ENCODE measurements around the gene LMF1.

The LMF1 gene

DNA sequence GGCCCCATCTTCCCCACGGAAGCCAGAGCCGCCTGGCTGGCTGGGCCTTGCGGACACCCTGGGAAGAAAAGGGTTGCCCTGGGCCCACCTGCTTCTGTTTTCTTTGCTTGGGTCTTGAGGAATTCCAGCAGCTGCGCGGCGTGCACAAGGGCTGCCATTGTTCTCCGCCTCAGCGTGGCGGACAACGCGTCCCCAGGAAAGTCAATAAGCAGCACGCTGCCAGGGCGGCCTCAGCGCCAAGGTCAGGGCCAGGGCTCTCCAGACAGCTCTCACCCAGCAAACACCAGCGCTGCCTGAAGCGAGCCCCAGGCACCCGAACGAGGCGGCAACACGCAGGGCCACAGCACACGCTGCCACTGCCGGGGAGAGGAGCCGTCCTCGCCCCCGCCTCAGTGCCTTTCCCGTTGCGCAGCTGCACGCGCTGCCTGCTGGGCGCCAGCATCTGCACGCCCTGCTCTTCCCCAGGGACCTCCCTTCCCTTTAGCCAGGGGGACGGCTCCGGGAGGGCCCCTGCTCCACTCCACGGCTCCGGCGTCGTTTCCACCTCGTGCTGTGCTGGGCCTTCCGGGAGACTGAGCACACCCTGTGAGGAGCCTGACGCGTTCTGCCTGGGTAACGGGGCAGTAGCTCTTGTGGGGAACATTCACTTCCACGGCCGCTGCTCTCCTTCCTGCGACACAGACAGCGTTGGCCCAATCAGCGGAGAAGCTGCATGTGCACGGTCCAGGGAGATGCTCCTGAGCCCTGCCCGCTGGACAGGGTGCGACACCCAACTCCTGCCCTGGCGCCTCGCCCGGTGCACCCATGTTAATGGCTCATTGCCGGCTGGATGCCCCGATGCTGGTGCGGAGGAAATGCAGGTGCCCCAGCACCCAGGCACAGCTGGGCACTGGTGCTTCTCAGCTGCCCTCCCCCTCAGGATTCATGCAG is 57.8 kb downstream of the LMF1 start:
- peak; percentile 22 for DNase-seq (ENCODE audit: low spot score)

DNA sequence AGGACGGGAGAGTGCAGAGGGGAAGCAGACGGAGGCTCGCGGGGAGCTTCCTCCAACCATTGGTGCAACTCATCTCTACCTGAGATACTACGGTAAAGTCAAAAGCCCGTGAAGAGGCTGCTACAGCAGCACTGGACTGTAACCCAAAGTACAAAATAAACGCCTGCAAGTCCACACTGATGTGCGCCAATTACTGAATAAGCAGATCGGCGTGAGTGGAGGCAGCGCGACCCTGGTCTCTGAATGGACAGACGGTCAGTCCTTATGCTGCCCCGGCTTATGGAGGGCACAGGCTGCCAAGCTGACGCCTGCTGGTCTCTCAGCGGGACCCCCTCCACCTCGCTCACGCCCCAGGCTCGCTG is 58.5 kb downstream of the LMF1 start:
- DNase-seq (ENCODE audit: low spot score), result peak; percentile 41

GRCh38 chr16:911604-912321 is 59.0 kb downstream of the LMF1 start:
- DNase-seq (ENCODE audit: low spot score), result no peak

- no peak for DNase-seq (ENCODE audit: low spot score)
These were observed 59.7 kb downstream of the LMF1 start for GRCh38 chr16:911101-911500.

- no peak for DNase-seq (ENCODE audit: low spot score)
These were observed 60.6 kb downstream of the LMF1 start for GRCh38 chr16:910181-910580.

DNA sequence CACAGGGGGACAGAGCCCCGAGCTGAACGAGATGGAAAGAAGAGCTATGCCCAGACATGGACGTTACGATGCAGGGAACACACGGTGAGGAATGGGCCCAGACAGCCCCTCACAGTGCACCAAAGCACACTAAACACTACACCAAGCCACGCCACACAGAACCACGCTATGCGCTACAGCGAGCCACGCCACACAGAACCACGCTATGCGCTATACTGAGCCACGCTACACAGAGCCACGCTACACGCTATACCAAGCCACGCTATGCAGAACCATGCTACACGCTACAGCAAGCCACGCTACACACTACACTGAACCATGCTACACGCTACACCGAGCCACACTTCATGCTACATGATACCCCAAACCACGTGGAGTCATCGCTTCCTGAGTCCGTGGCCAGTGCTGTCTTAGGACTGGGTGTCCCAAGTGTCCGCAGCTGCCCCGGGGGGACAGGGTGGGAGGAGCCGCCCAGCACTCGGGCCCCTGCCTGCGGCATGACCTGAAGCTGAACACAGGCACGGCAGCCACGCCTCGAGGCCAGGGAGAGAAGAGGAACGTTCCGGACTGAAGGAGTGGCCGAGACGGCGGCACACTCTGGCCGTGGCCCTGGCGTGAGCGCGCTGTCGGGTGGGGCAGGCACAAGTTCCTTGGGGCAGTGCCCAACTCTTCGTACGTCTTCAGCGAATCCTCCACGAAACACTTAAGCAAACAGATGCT is 61.3 kb downstream of the LMF1 start:
- DNase-seq (ENCODE audit: low spot score), result no peak

DNA sequence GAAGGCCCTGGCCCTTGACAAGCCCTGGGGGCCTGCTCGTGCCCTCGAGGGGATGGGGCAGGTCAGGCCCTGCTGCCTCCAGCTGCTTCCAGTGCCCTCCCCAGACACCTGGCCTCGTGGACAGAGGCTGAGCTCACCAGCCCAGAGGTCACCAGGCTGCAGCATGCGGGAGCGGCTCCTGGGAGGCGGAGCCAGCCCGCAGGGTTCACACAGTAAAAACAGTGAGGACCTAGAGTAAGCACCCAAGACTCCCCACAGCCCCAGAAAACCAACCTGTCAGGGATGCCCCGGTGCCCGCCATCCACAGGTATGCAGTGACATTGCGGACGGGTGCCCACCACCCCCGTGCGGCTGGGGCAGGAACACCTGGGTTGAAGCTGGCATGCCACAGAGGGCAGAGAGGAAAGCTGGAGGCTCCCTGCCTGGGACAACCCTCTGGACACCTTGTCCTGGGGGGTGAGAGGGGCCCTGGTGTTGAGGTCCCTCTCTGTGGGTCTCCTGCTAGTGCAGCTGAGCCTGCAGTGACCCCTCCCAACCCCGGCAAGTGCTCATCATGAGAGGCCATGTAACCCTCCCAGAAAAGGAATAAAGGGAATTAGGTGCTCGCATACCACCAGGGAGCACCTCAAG is 62.1 kb downstream of the LMF1 start:
- no peak for DNase-seq (ENCODE audit: low spot score)

DNA sequence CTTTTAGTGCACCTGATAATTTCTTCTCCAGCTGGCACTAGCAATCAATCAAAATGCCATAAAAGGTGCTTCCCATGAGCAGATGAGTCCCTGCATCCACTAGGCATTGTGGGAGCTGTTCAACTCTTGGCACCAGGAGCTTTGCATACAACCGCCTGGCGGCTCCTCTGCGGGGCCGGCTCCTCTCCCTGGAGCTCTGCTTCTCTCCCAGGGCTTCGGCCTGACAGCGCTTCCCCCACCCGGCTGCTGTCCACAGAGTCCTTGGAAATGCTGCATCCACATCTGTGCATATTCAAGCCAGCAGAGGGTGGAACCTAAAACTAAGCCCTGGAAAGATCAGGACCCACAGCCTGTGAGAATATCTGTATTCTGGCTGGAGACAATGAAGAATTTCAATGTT is 62.9 kb downstream of the LMF1 start:
- no peak for DNase-seq (ENCODE audit: low spot score)

- DNase-seq (ENCODE audit: low spot score), result no peak
These were observed 63.4 kb downstream of the LMF1 start for GRCh38 chr16:907361-907760.

DNA sequence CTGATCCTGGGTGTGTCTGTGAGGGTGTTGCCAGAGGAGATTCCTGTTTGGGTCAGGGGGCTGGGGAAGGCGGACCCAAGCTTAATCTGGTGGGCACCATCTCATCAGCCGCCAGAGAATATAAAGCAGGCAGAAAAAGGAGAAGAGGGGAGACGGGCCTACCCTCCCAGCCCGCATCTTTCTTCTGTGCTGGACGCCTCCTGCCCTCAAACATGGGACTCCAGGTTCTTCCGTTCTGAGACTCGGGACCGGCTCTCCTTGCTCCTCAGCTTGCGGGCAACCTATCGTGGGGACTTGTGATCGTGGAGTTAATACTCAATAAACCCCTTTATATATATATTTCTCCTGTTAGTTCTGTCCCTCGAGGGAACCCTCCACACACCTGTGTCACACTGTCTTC is 64.5 kb downstream of the LMF1 start:
- DNase-seq (ENCODE audit: low spot score), result no peak

GRCh38 chr16:901715-902601 is 68.8 kb downstream of the LMF1 start:
- DNase-seq (ENCODE audit: low spot score), result peak; percentile 68

GRCh38 chr16:901149-901548 is 69.6 kb downstream of the LMF1 start:
- no peak for DNase-seq (ENCODE audit: low spot score)

GRCh38 chr16:900211-900610 is 70.6 kb downstream of the LMF1 start:
- no peak for DNase-seq (ENCODE audit: low spot score)

- DNase-seq (ENCODE audit: low spot score), result no peak
These were observed 71.1 kb downstream of the LMF1 start for GRCh38 chr16:899683-900060.

GRCh38 chr16:898761-899682 is 71.8 kb downstream of the LMF1 start:
- DNase-seq (ENCODE audit: low spot score), result no peak

GRCh38 chr16:898216-898615 is 72.6 kb downstream of the LMF1 start:
- DNase-seq (ENCODE audit: low spot score), result no peak

DNA sequence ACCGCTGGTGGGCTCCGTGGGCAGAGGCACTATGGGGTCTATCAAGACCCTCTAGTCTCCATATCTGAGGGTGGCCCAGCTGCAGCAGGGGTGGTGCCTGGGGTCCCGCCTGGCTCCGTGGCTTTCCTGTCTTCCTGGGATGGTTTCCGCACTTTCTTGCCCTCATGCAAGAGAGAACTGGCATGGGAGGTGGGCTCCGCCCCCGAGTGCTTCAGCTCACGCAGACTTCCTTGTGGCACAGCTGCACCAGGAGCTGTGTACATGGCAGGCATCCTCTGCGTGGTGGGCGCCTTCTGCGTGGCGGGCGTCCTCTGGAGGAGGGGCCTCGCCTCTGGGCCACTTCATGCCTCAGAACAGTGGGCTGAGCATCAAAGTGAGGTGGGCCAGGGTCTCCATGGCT is 73.1 kb downstream of the LMF1 start:
- no peak for DNase-seq (ENCODE audit: low spot score)

DNA sequence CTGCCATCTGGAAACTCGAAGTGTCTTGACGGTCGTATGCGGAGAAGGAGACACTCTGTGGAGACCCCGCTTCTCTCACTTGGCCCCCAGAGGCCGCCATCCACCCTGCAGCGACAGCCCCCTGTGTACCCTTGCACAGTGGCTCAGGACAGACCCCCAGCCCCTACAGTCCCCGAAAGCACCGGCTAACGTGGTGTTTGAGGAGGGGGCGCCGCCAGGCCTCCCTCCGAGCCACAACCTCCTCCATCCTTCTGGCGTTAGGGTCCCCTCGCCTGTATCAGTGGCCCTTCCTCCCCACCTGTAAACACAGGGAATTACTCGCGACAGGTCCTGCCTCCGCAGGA is 73.6 kb downstream of the LMF1 start:
- no peak for DNase-seq (ENCODE audit: low spot score)

DNA sequence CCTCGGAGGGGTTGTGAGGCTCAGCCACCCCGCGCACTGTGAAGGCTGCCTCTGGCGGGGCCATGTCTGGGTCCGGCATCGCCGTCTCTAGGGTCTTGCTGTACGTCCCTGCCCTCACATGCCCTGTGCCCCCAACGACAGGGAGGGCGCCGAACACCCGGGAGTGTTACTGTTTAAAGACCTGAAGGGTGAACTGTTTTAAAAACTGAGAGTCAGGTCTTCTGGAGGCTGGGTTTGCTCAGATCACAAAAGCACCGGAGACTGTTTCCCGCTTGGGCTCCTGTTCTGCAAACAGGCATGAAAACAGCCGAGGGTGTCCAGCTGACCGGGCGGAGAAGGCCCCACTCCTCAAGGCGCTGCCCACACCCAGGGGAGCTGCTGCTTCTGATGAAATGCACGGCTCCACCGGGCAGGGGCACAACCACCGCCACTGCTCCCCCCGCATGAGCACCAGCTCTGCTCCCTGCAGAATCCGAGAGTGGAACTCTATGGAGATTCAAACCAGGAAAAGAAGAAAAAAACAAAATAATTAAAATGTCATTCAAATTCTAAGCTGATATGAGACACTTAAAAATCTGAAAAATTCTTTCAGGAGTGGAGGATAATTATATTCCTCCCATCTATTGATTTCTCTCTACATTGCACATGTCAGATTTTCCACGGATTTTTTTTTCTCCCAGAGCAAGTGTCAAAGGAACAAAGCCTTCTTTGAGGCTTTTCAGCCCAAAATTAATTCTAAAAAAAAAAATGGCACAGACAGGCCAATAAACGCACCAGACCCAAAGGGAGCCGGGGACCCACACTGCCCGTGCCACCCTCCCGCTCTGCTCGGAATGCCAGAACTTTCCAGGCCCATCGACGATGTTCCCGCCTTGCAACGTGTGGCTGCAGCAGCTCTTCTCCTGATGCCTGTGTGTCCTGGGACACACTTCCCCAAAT is 74.3 kb downstream of the LMF1 start:
- no peak for DNase-seq (ENCODE audit: low spot score)

All from cerebellar cortex (tissue), 1 donor.